ENCODE data around the gene TMEFF2. TPM values are rescaled to one million over a fixed set of nuclear protein-coding genes. Genes with fewer than 3 reads are reported as not detected.

TMEFF2 gene
- total and polyA plus RNA-seq, 10 of the 15 experiments (the other 5 are each of a cell fraction or from before 2014, with no cell fraction given) = not detected

DNA sequence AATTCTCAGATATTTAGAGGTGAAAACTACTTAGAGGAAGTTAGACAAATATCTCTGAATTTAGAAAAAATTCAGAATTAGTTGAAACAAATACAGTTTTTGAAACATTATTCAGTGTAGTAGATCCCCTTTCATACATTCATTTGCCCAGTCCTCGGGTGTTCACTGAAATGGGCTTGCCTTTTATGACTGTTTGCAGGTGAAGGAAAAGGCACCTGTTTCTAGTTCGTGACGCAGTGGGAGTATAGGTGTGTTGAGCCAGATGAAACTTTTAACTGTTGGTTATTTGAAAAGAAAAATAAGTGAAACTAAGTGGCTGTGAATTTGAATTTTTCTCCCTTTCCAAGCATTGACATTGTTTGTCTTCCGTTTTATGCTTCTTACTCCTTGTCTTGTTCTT is 28.9 kb downstream of the TMEFF2 start:
- ATAC-seq (no peak), DNase-seq (ENCODE audit: low read depth, low spot score) (no peak), FAIRE-seq (no peak)
- Histone ChIP-seq H3K4me3 (no peak overlapping the region), H3K9me3 (replicated peaks; ENCODE audit: control insufficient read depth, insufficient read depth, low read length) (no peaks in the 10 kb centered on the region), H3K27ac (ENCODE audit: control insufficient read depth, insufficient read depth) (no peak overlapping the region), H4K20me1 (ENCODE audit: control insufficient read depth, insufficient read depth) (no peaks in the 10 kb centered on the region), H3K79me2 (ENCODE audit: control insufficient read depth, insufficient read depth, low read length) (no peaks in the 10 kb centered on the region), H3K36me3 (ENCODE audit: control insufficient read depth in 2 of 2, insufficient read depth in 2 of 2, low read length in 1 of 2) (no peaks in the 10 kb centered on the region), H2AFZ (ENCODE audit: control insufficient read depth, low read depth, low read length) (no peak overlapping the region), H3K4me2 (ENCODE audit: control insufficient read depth, insufficient read depth) (no peak overlapping the region), H3K27me3 (replicated peaks in 1 of 2; ENCODE audit: control insufficient read depth in 2 of 2, insufficient read depth in 2 of 2, low read length in 1 of 2) (peaks cover 0 to 2% of the 10 kb centered on the region in 2 experiments; a peak in 1 of 4 replicates), H3K9ac (ENCODE audit: control insufficient read depth, insufficient read depth, low read length) (no peak overlapping the region), H3K4me1 (ENCODE audit: control insufficient read depth, insufficient read depth, low read length) (no peaks in the 10 kb centered on the region)
- intact Hi-C loops (cut with micrococcal nuclease; ENCODE audit: unreplicated experiment) = loop anchor here (10.0 kb wide), 1 partner anchor 461 kb away; no protein-coding TSS in a partner anchor
- ChIA-PET POLR2A (no interaction called here), SMC1A (ENCODE audit: uncharacterized antibody, unreplicated experiment) (no interaction called here), CTCF (no interaction called here), RAD21 (ENCODE audit: unreplicated experiment) (no interaction called here)
- WGBS (ENCODE audit: insufficient coverage, insufficient replicate concordance, low lambda C conversion rate, missing lambda C conversion rate) = 2% methylated on average over 4 of the region's 4 CpGs
- in situ Hi-C loops (cut with MboI) = no loop called here
- TF ChIP-seq, protein P1, sequence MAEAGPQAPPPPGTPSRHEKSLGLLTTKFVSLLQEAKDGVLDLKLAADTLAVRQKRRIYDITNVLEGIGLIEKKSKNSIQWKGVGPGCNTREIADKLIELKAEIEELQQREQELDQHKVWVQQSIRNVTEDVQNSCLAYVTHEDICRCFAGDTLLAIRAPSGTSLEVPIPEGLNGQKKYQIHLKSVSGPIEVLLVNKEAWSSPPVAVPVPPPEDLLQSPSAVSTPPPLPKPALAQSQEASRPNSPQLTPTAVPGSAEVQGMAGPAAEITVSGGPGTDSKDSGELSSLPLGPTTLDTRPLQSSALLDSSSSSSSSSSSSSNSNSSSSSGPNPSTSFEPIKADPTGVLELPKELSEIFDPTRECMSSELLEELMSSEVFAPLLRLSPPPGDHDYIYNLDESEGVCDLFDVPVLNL (IDR thresholded peaks at IDR 0.05; ENCODE audit: low read depth, low read length) = no peak
- TF ChIP-seq NBN (IDR thresholded peaks at IDR 0.05) (no peak), MXI1 (IDR thresholded peaks at IDR 0.05; ENCODE audit: low read depth, low read length) (no peak), JUNB (IDR thresholded peaks at IDR 0.05) (no peak), HDGF (IDR thresholded peaks at IDR 0.05) (no peak), FOS (IDR thresholded peaks at IDR 0.05; ENCODE audit: borderline replicate concordance, extremely low read depth, insufficient read length) (no peak), SRF (IDR thresholded peaks at IDR 0.05; ENCODE audit: low read depth in 2 of 2, low read length in 2 of 2) (no peak), PAX8 (IDR thresholded peaks at IDR 0.05) (no peak), YBX1 (IDR thresholded peaks at IDR 0.05) (no peak), TARDBP (IDR thresholded peaks at IDR 0.05; ENCODE audit: borderline replicate concordance) (no peak)
- TF ChIP-seq, protein P2, sequence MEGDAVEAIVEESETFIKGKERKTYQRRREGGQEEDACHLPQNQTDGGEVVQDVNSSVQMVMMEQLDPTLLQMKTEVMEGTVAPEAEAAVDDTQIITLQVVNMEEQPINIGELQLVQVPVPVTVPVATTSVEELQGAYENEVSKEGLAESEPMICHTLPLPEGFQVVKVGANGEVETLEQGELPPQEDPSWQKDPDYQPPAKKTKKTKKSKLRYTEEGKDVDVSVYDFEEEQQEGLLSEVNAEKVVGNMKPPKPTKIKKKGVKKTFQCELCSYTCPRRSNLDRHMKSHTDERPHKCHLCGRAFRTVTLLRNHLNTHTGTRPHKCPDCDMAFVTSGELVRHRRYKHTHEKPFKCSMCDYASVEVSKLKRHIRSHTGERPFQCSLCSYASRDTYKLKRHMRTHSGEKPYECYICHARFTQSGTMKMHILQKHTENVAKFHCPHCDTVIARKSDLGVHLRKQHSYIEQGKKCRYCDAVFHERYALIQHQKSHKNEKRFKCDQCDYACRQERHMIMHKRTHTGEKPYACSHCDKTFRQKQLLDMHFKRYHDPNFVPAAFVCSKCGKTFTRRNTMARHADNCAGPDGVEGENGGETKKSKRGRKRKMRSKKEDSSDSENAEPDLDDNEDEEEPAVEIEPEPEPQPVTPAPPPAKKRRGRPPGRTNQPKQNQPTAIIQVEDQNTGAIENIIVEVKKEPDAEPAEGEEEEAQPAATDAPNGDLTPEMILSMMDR (IDR thresholded peaks at IDR 0.05 in 2 of 3, conservative IDR thresholded peaks at IDR 0.05 in 1 of 3; ENCODE audit: control insufficient read depth in 2 of 3, extremely low read depth in 1 of 3, insufficient read depth in 1 of 3, low read depth in 3 of 3, low read length in 3 of 3) = no peak
- TF ChIP-seq, protein P3, sequence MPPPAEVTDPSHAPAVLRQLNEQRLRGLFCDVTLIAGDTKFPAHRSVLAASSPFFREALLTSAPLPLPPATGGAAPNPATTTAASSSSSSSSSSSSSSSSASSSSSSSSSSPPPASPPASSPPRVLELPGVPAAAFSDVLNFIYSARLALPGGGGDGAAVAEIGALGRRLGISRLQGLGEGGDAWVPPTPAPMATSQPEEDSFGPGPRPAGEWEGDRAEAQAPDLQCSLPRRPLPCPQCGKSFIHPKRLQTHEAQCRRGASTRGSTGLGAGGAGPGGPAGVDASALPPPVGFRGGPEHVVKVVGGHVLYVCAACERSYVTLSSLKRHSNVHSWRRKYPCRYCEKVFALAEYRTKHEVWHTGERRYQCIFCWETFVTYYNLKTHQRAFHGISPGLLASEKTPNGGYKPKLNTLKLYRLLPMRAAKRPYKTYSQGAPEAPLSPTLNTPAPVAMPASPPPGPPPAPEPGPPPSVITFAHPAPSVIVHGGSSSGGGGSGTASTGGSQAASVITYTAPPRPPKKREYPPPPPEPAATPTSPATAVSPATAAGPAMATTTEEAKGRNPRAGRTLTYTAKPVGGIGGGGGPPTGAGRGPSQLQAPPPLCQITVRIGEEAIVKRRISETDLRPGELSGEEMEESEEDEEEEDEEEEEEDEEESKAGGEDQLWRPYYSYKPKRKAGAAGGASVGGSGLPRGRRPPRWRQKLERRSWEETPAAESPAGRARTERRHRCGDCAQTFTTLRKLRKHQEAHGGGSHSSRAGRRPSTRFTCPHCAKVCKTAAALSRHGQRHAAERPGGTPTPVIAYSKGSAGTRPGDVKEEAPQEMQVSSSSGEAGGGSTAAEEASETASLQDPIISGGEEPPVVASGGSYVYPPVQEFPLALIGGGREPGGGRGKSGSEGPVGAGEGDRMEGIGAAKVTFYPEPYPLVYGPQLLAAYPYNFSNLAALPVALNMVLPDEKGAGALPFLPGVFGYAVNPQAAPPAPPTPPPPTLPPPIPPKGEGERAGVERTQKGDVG (CRISPR knock-in tag; IDR thresholded peaks at IDR 0.05) = no peak
- TF ChIP-seq, protein P4, sequence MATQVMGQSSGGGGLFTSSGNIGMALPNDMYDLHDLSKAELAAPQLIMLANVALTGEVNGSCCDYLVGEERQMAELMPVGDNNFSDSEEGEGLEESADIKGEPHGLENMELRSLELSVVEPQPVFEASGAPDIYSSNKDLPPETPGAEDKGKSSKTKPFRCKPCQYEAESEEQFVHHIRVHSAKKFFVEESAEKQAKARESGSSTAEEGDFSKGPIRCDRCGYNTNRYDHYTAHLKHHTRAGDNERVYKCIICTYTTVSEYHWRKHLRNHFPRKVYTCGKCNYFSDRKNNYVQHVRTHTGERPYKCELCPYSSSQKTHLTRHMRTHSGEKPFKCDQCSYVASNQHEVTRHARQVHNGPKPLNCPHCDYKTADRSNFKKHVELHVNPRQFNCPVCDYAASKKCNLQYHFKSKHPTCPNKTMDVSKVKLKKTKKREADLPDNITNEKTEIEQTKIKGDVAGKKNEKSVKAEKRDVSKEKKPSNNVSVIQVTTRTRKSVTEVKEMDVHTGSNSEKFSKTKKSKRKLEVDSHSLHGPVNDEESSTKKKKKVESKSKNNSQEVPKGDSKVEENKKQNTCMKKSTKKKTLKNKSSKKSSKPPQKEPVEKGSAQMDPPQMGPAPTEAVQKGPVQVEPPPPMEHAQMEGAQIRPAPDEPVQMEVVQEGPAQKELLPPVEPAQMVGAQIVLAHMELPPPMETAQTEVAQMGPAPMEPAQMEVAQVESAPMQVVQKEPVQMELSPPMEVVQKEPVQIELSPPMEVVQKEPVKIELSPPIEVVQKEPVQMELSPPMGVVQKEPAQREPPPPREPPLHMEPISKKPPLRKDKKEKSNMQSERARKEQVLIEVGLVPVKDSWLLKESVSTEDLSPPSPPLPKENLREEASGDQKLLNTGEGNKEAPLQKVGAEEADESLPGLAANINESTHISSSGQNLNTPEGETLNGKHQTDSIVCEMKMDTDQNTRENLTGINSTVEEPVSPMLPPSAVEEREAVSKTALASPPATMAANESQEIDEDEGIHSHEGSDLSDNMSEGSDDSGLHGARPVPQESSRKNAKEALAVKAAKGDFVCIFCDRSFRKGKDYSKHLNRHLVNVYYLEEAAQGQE (IDR thresholded peaks at IDR 0.05; ENCODE audit: low read depth, low read length) = no peak
- TF ChIP-seq, protein P5, sequence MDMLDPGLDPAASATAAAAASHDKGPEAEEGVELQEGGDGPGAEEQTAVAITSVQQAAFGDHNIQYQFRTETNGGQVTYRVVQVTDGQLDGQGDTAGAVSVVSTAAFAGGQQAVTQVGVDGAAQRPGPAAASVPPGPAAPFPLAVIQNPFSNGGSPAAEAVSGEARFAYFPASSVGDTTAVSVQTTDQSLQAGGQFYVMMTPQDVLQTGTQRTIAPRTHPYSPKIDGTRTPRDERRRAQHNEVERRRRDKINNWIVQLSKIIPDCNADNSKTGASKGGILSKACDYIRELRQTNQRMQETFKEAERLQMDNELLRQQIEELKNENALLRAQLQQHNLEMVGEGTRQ (IDR thresholded peaks at IDR 0.05; ENCODE audit: borderline replicate concordance, low read depth, low read length) = no peak
- no TSS peak for BruUV-seq (replicated peaks)
